ENCODE results near the gene OSGIN1.
"Not testable (repeated sequence)": the region's sequence is repeated elsewhere in the genome, so short reads cannot be mapped to it uniquely, and the experiment has no call there.

Gene OSGIN1

GRCh38 chr16:83940630-83941378 is 12.2 kb upstream of the OSGIN1 start:
- no peak for DNase-seq (ENCODE audit: low read depth in 2 of 3, low spot score in 1 of 3)

GRCh38 chr16:83941546-83941945 is 11.5 kb upstream of the OSGIN1 start:
- DNase-seq (ENCODE audit: low read depth in 2 of 3, low spot score in 1 of 3) = not testable (repeated sequence)

GRCh38 chr16:83942074-83942473 is 11.0 kb upstream of the OSGIN1 start:
- no peak for DNase-seq (ENCODE audit: low read depth in 2 of 3, low spot score in 1 of 3)

GRCh38 chr16:83942815-83943515 is 10.1 kb upstream of the OSGIN1 start:
- no peak for DNase-seq (ENCODE audit: low read depth in 2 of 3, low spot score in 1 of 3)

- no peak for DNase-seq (ENCODE audit: low read depth in 2 of 3, low spot score in 1 of 3)
Observed at GRCh38 chr16:83943516-83944050, 9.5 kb upstream of the OSGIN1 start.

- DNase-seq (ENCODE audit: low read depth in 2 of 3, low spot score in 1 of 3) = no peak
Observed at GRCh38 chr16:83945587-83945986, 7.5 kb upstream of the OSGIN1 start.

GRCh38 chr16:83946154-83946780 is 6.8 kb upstream of the OSGIN1 start:
- no peak for DNase-seq (ENCODE audit: low read depth in 2 of 3, low spot score in 1 of 3)

- DNase-seq (ENCODE audit: low read depth in 2 of 3, low spot score in 1 of 3) = no peak
Observed at GRCh38 chr16:83946781-83947566, 6.1 kb upstream of the OSGIN1 start.

GRCh38 chr16:83947642-83948234 is 5.3 kb upstream of the OSGIN1 start:
- DNase-seq (ENCODE audit: low read depth in 2 of 3, low spot score in 1 of 3) = no peak

- no peak for DNase-seq (ENCODE audit: low read depth in 2 of 3, low spot score in 1 of 3)
Observed at GRCh38 chr16:83948914-83949723, 3.9 kb upstream of the OSGIN1 start.

GRCh38 chr16:83949724-83950001 is 3.4 kb upstream of the OSGIN1 start:
- no peak for DNase-seq (ENCODE audit: low read depth in 2 of 3, low spot score in 1 of 3)

- not testable (repeated sequence) for DNase-seq (ENCODE audit: low read depth in 2 of 3, low spot score in 1 of 3)
Observed at GRCh38 chr16:83950862-83951399, 2.1 kb upstream of the OSGIN1 start.

- no peak for DNase-seq (ENCODE audit: low read depth in 2 of 3, low spot score in 1 of 3)
Observed at GRCh38 chr16:83951544-83951943, 1.5 kb upstream of the OSGIN1 start.

GRCh38 chr16:83952587-83952939 is 477 bp upstream of the OSGIN1 start:
- DNase-seq (ENCODE audit: low read depth in 2 of 3, low spot score in 1 of 3) = no peak

GRCh38 chr16:83953796-83954576 is 946 bp downstream of the OSGIN1 start:
- DNase-seq (ENCODE audit: low read depth in 2 of 3, low spot score in 1 of 3) = peak in 1 of 3 donors; percentile 18

GRCh38 chr16:83954577-83955016 is 1.6 kb downstream of the OSGIN1 start:
- DNase-seq (ENCODE audit: low read depth in 2 of 3, low spot score in 1 of 3) = no peak

GRCh38 chr16:83955218-83956130 is 2.4 kb downstream of the OSGIN1 start:
- DNase-seq (ENCODE audit: low read depth in 2 of 3, low spot score in 1 of 3) = no peak

Data from stimulated activated CD4-positive, alpha-beta T cell treated with anti-CD3 and anti-CD28 coated beads, Interleukin-12 subunit alpha, Interleukin-12 subunit beta, amount 100 ng/mL, for 48 hours (primary cell).